22Rv1 (cell line): ENCODE results near the gene SLC19A1.
"Not testable (repeated sequence)": the region's sequence is repeated elsewhere in the genome, so short reads cannot be mapped to it uniquely, and the experiment has no call there.

Experiments used
- H3K27ac ChIP-seq: fragments of 450-650 bp; 2 replicates; pipeline ENCODE4 v1.5.1; 2017
- CTCF ChIP-seq: fragments of 450-650 bp; IDR thresholded peaks from 2 replicates; pipeline ENCODE4 v1.5.1; 2017; ENCODE audit warnings: mild to moderate bottlenecking
- ZFX ChIP-seq: fragments of 450-650 bp; IDR thresholded peaks from 2 replicates; pipeline ENCODE4 v1.6.1; 2017; ENCODE audit warnings: antibody characterized with exemption, borderline replicate concordance

SLC19A1 gene

GRCh38 chr21:45506836-45507522 lies 35.3 kb downstream of the SLC19A1 start:
- H3K27ac ChIP-seq: no peak overlapping the region
- TF ChIP-seq ZFX (no peak), CTCF (no peak)

- TF ChIP-seq CTCF: no peak
- no peak for TF ChIP-seq ZFX
- no peak overlapping the region for H3K27ac ChIP-seq
These were observed 35.9 kb downstream of the SLC19A1 start for GRCh38 chr21:45506241-45506817.

- TF ChIP-seq ZFX (no peak), CTCF (no peak)
- no peak overlapping the region for H3K27ac ChIP-seq
These were observed 36.7 kb downstream of the SLC19A1 start for GRCh38 chr21:45505416-45506021.

- no peak overlapping the region for H3K27ac ChIP-seq
- TF ChIP-seq ZFX (no peak), CTCF (no peak)
These were observed 37.5 kb downstream of the SLC19A1 start for GRCh38 chr21:45504516-45505415.

- no peak overlapping the region for H3K27ac ChIP-seq
- TF ChIP-seq CTCF: no peak
- no peak for TF ChIP-seq ZFX
These were observed 38.2 kb downstream of the SLC19A1 start for GRCh38 chr21:45504021-45504515.

DNA sequence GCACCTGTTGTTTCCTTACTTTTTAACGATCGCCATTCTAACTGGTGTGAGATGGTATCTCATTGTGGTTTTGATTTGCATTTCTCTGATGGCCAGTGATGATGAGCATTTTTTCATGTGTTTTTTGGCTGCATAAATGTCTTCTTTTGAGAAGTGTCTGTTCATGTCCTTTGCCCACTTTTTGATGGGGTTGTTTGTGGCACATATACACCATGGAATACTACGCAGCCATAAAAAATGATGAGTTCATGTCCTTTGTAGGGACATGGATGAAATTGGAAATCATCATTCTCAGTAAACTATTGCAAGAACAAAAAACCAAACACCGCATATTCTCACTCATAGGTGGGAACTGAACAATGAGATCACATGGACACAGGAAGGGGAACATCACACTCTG lies 39.0 kb downstream of the SLC19A1 start:
- H3K27ac ChIP-seq: not testable (repeated sequence)

GRCh38 chr21:45502600-45502999 lies 39.6 kb downstream of the SLC19A1 start:
- TF ChIP-seq ZFX (no peak), CTCF (no peak)
- no peak overlapping the region for H3K27ac ChIP-seq
